HepG2 (cell line): Measurements from ENCODE around the gene MED13L. TPM values are rescaled to one million over a fixed set of nuclear protein-coding genes. Genes with fewer than 3 reads are reported as not detected.

Source experiments
- BATF2 ChIP-seq: sonication (generic); formaldehyde crosslinking; IDR thresholded peaks from 2 replicates; pipeline ENCODE4 v1.8.0; 2022; ENCODE audit warnings: mild to moderate bottlenecking, missing genetic modification reagents, moderate library complexity
- EZH2 ChIP-seq: conservative IDR thresholded peaks from 2 replicates; pipeline ENCODE4 v1.6.1; 2012; ENCODE audit warnings: mild to moderate bottlenecking, low read depth, low read length, moderate library complexity
- KAT2B ChIP-seq: fragments of 150-350 bp; IDR thresholded peaks from 2 replicates; pipeline ENCODE4 v1.6.1; 2014; ENCODE audit warnings: low read depth, low read length, borderline replicate concordance
- KLF16 ChIP-seq, 2 experiments: sonication (generic) in 1 of 2; formaldehyde crosslinking in 1 of 2; IDR thresholded peaks; 2 replicates each; pipeline versions ENCODE4 v1.6.1 to v1.8.0; 2016 to 2023; ENCODE audit warnings: missing genetic modification reagents in 2 of 2, missing compliant biosample characterization in 1 of 2
- NCOA2 ChIP-seq: sonication (generic); formaldehyde crosslinking; IDR thresholded peaks from 2 replicates; pipeline ENCODE4 v1.8.0; 2022; ENCODE audit warnings: inconsistent platforms
- NCOA5 ChIP-seq: sonication (generic); formaldehyde crosslinking; IDR thresholded peaks from 2 replicates; pipeline ENCODE4 v1.4.0; 2020; ENCODE audit warnings: missing genetic modification reagents
- SCMH1 ChIP-seq: sonication (generic); formaldehyde crosslinking; IDR thresholded peaks from 2 replicates; pipeline ENCODE4 v1.9.0; 2021; ENCODE audit warnings: missing genetic modification reagents, mild to moderate bottlenecking, borderline replicate concordance
- SOX13 ChIP-seq, 3 experiments: fragments of 450-650 bp in 1 of 3; sonication (generic) in 1 of 3; formaldehyde crosslinking in 1 of 3; IDR thresholded peaks in 2 of 3; conservative IDR thresholded peaks in 1 of 3; 2 replicates each; pipeline versions ENCODE4 v1.5.0 to v1.6.1; 2016 to 2020; ENCODE audit warnings: antibody characterized with exemption in 1 of 3, mild to moderate bottlenecking in 1 of 3, missing compliant biosample characterization in 1 of 3, missing genetic modification reagents in 1 of 3, moderate library complexity in 1 of 3
- SOX6 ChIP-seq, 2 experiments: fragments of 450-650 bp in 1 of 2; sonication (generic) in 1 of 2; formaldehyde crosslinking in 1 of 2; IDR thresholded peaks; 2 replicates each; pipeline versions ENCODE4 v1.4.0 to v1.6.1; 2017 to 2020; ENCODE audit warnings: antibody characterized with exemption in 1 of 2, mild to moderate bottlenecking in 1 of 2, missing genetic modification reagents in 1 of 2
- SRY ChIP-seq: sonication (generic); formaldehyde crosslinking; IDR thresholded peaks from 2 replicates; pipeline ENCODE4 v1.8.0; 2022; ENCODE audit warnings: mild to moderate bottlenecking, missing genetic modification reagents
- SSRP1 ChIP-seq: IDR thresholded peaks from 2 replicates; pipeline ENCODE4 v1.6.1; 2016; ENCODE audit warnings: control low read depth
- STAG1 ChIP-seq: sonication (generic); formaldehyde crosslinking; IDR thresholded peaks from 2 replicates; pipeline ENCODE4 v1.4.0; 2020; ENCODE audit warnings: missing genetic modification reagents
- ZFP1 ChIP-seq: IDR thresholded peaks from 2 replicates; pipeline ENCODE4 v1.6.1; 2016
- ZFP41 ChIP-seq: sonication (generic); formaldehyde crosslinking; IDR thresholded peaks from 2 replicates; pipeline ENCODE4 v1.4.0; 2020; ENCODE audit warnings: mild to moderate bottlenecking, missing genetic modification reagents, borderline replicate concordance
- ZNF382 ChIP-seq: sonication (generic); formaldehyde crosslinking; IDR thresholded peaks from 2 replicates; pipeline ENCODE4 v1.5.0; 2020; ENCODE audit warnings: missing genetic modification reagents, mild to moderate bottlenecking, borderline replicate concordance
- ZNF670 ChIP-seq: sonication (generic); formaldehyde crosslinking; IDR thresholded peaks from 2 replicates; pipeline ENCODE4 v1.8.0; 2022; ENCODE audit warnings: mild to moderate bottlenecking, missing genetic modification reagents, borderline replicate concordance
- ZNF672 ChIP-seq: sonication (generic); formaldehyde crosslinking; IDR thresholded peaks from 2 replicates; pipeline ENCODE4 v1.8.1; 2022; ENCODE audit warnings: missing genetic modification reagents
- ZNF772 ChIP-seq: sonication (generic); formaldehyde crosslinking; IDR thresholded peaks from 2 replicates; pipeline ENCODE4 v1.5.0; 2020; ENCODE audit warnings: mild to moderate bottlenecking, missing genetic modification reagents
- ZNF878 ChIP-seq: sonication (generic); formaldehyde crosslinking; IDR thresholded peaks from 2 replicates; pipeline ENCODE4 v1.8.1; 2023; ENCODE audit warnings: mild to moderate bottlenecking, missing genetic modification reagents, moderate library complexity
- ZZZ3 ChIP-seq: sonication (generic); formaldehyde crosslinking; IDR thresholded peaks from 2 replicates; pipeline ENCODE4 v1.4.0; 2020; ENCODE audit warnings: missing genetic modification reagents, mild to moderate bottlenecking, borderline replicate concordance
- polyA plus RNA-seq, 8 experiments: library from polyadenylated mRNA; depleted of rRNA in 3 of 8; stranded (reverse) in 7 of 8; unstranded in 1 of 8; fragments of >200 nt; fragmentation: Illumina TruSeq in 4 of 8; extraction: Trizol in 4 of 8; gene quantifications; 2 replicates each; pipeline versions ENCODE4 v1.2.1 to v1.2.3, GENCODE V29; 2011 to 2016; ENCODE audit warnings: low read depth in 4 of 8, missing spikeins in 1 of 8, mixed read lengths in 1 of 8; ENCODE audit not compliant: insufficient read depth in 1 of 8
- total RNA-seq, 5 experiments: library from RNA; depleted of rRNA; stranded (reverse); fragments of >200 nt; fragmentation: Illumina TruSeq; extraction: Trizol; gene quantifications; 2 replicates each; pipeline ENCODE4 v1.2.3, GENCODE V29; 2016; ENCODE audit warnings: low read depth in 1 of 5
- TF ChIP-seq, protein P1 (sequence below): sonication (generic); formaldehyde crosslinking; IDR thresholded peaks from 2 replicates; pipeline ENCODE4 v1.5.0; 2020; ENCODE audit warnings: mild to moderate bottlenecking, missing genetic modification reagents, moderate library complexity
- TF ChIP-seq, protein P2 (sequence below): sonication (generic); formaldehyde crosslinking; IDR thresholded peaks from 2 replicates; pipeline ENCODE4 v1.4.0; 2020; ENCODE audit warnings: missing genetic modification reagents, borderline replicate concordance

Gene MED13L
- total and polyA plus RNA-seq, 2 of the 13 experiments (the other 11 are each of a cell fraction or from before 2014, with no cell fraction given): 24.8 to 38.9 TPM

DNA sequence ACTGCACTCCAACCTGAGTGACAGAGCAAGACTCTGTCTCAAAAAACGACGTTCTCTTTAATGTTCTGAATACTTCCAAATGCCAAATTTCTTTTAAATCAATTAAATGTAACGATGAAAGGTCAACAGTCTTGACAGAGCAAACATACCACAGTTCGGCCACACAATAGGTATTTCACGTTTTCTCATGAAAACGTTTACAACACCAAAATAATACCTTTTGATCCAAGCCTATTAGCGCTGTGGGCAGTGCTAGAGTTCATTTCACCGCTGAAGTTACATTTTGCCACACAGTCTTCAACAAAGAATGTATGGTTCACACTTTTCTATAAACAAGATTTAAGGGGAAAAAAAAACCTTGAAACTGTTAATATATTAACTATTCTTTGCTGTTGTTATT lies 122.1 kb downstream of the MED13L start (continued):
- TF ChIP-seq, protein P1, sequence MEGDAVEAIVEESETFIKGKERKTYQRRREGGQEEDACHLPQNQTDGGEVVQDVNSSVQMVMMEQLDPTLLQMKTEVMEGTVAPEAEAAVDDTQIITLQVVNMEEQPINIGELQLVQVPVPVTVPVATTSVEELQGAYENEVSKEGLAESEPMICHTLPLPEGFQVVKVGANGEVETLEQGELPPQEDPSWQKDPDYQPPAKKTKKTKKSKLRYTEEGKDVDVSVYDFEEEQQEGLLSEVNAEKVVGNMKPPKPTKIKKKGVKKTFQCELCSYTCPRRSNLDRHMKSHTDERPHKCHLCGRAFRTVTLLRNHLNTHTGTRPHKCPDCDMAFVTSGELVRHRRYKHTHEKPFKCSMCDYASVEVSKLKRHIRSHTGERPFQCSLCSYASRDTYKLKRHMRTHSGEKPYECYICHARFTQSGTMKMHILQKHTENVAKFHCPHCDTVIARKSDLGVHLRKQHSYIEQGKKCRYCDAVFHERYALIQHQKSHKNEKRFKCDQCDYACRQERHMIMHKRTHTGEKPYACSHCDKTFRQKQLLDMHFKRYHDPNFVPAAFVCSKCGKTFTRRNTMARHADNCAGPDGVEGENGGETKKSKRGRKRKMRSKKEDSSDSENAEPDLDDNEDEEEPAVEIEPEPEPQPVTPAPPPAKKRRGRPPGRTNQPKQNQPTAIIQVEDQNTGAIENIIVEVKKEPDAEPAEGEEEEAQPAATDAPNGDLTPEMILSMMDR (CRISPR knock-in tag): no peak
- TF ChIP-seq BATF2 (CRISPR knock-in tag): no peak
- no peak for TF ChIP-seq ZFP1 (CRISPR knock-in tag)
- TF ChIP-seq SSRP1: no peak
- TF ChIP-seq KAT2B: no peak
- TF ChIP-seq NCOA2 (CRISPR knock-in tag): 0 out of 2 replicates have a peak, but pooled peaks have one; percentile 43
- no peak for TF ChIP-seq SRY (CRISPR knock-in tag)
- TF ChIP-seq ZNF672 (CRISPR knock-in tag): no peak
- TF ChIP-seq ZFP41 (CRISPR knock-in tag): no peak
- no peak for TF ChIP-seq ZNF382 (CRISPR knock-in tag)
- no peak for TF ChIP-seq SCMH1
- no peak for TF ChIP-seq ZNF670 (CRISPR knock-in tag)
- no peak for TF ChIP-seq SOX13 (IDR thresholded peaks at IDR 0.05)
- peak in 1 of 2 experiments; percentile 73; a peak in 2 of 4 replicates for TF ChIP-seq SOX13 (CRISPR knock-in tag; conservative IDR thresholded peaks at IDR 0.05 in 1 of 2, IDR thresholded peaks at IDR 0.05 in 1 of 2)
- TF ChIP-seq ZZZ3 (CRISPR knock-in tag): no peak
- TF ChIP-seq, protein P2, sequence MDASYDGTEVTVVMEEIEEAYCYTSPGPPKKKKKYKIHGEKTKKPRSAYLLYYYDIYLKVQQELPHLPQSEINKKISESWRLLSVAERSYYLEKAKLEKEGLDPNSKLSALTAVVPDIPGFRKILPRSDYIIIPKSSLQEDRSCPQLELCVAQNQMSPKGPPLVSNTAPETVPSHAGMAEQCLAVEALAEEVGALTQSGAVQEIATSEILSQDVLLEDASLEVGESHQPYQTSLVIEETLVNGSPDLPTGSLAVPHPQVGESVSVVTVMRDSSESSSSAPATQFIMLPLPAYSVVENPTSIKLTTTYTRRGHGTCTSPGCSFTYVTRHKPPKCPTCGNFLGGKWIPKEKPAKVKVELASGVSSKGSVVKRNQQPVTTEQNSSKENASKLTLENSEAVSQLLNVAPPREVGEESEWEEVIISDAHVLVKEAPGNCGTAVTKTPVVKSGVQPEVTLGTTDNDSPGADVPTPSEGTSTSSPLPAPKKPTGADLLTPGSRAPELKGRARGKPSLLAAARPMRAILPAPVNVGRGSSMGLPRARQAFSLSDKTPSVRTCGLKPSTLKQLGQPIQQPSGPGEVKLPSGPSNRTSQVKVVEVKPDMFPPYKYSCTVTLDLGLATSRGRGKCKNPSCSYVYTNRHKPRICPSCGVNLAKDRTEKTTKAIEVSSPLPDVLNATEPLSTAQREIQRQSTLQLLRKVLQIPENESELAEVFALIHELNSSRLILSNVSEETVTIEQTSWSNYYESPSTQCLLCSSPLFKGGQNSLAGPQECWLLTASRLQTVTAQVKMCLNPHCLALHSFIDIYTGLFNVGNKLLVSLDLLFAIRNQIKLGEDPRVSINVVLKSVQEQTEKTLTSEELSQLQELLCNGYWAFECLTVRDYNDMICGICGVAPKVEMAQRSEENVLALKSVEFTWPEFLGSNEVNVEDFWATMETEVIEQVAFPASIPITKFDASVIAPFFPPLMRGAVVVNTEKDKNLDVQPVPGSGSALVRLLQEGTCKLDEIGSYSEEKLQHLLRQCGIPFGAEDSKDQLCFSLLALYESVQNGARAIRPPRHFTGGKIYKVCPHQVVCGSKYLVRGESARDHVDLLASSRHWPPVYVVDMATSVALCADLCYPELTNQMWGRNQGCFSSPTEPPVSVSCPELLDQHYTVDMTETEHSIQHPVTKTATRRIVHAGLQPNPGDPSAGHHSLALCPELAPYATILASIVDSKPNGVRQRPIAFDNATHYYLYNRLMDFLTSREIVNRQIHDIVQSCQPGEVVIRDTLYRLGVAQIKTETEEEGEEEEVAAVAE: no peak
- TF ChIP-seq SOX6 (IDR thresholded peaks at IDR 0.05): no peak
- peak; percentile 57; the same call in 1 of the 2 replicates for TF ChIP-seq SOX6 (CRISPR knock-in tag; IDR thresholded peaks at IDR 0.05)
- TF ChIP-seq NCOA5 (CRISPR knock-in tag): no peak
- TF ChIP-seq ZNF772 (CRISPR knock-in tag): no peak
- no peak for TF ChIP-seq KLF16 (CRISPR knock-in tag; IDR thresholded peaks at IDR 0.05)
- no peak for TF ChIP-seq ZNF878 (CRISPR knock-in tag)
- TF ChIP-seq EZH2: no peak
- TF ChIP-seq STAG1: no peak
